ENCODE measurements around the gene MCOLN1.

GRCh38 chr19:7535047-7535997, 12.9 kb downstream of the MCOLN1 start, which contains the start of gene PNPLA6:
- TF ChIP-seq CTCF (optimal IDR thresholded peaks at IDR 0.05 in 1 of 3, IDR thresholded peaks at IDR 0.05 in 1 of 3, conservative IDR thresholded peaks at IDR 0.05 in 1 of 3; ENCODE audit: extremely low read depth in 1 of 3, insufficient read depth in 2 of 3, low read length in 3 of 3) (peak in 1 of 3 experiments; percentile 17), EZH2 (IDR thresholded peaks at IDR 0.05; ENCODE audit: low read length) (no peak)

Data from keratinocyte (primary cell).